H9 (cell line): ENCODE data around the gene KRTAP9-1. TPM values are rescaled to one million over a fixed set of nuclear protein-coding genes. Genes with fewer than 3 reads are reported as not detected.

ENCODE experiments used
- DNase-seq: peaks from one replicate; pipeline ENCODE4 v3.0.0-alpha.2; 2017
- H2AFZ ChIP-seq: one replicate; pipeline ENCODE4 v1.6.1; 2013; ENCODE audit warnings: mild to moderate bottlenecking, low read length, control low read depth, moderate library complexity
- H2AK5ac ChIP-seq: 2 replicates; pipeline ENCODE4 v1.6.1; 2013; ENCODE audit warnings: low read length, control low read depth, mixed read lengths; ENCODE audit not compliant: insufficient read length
- H2BK120ac ChIP-seq: one replicate; pipeline ENCODE4 v1.6.1; 2013; ENCODE audit warnings: low read depth, mild to moderate bottlenecking, low read length, control low read depth, inconsistent platforms; ENCODE audit not compliant: poor library complexity, severe bottlenecking
- H2BK12ac ChIP-seq: 2 replicates; pipeline ENCODE4 v1.6.1; 2013; ENCODE audit warnings: low read length, control low read depth, mixed read lengths, low read depth; ENCODE audit not compliant: insufficient read length
- H2BK15ac ChIP-seq: 2 replicates; pipeline ENCODE4 v1.6.1; 2013; ENCODE audit warnings: low read depth, low read length, control low read depth
- H2BK20ac ChIP-seq: one replicate; pipeline ENCODE4 v1.6.1; 2013; ENCODE audit warnings: low read depth, mild to moderate bottlenecking, low read length, control low read depth, inconsistent platforms; ENCODE audit not compliant: poor library complexity, severe bottlenecking
- H2BK5ac ChIP-seq: 2 replicates; pipeline ENCODE4 v1.6.1; 2013; ENCODE audit warnings: low read length, control low read depth, mixed read lengths; ENCODE audit not compliant: insufficient read length
- H3K14ac ChIP-seq: 2 replicates; pipeline ENCODE4 v1.6.1; 2013; ENCODE audit warnings: low read length, control low read depth; ENCODE audit not compliant: insufficient read depth
- H3K18ac ChIP-seq: 2 replicates; pipeline ENCODE4 v1.6.1; 2013; ENCODE audit warnings: low read depth, mild to moderate bottlenecking, mixed read lengths, low read length, control low read depth; ENCODE audit not compliant: insufficient read length
- H3K23ac ChIP-seq: 2 replicates; pipeline ENCODE4 v1.6.1; 2013; ENCODE audit warnings: low read length, control low read depth, mixed read lengths, low read depth; ENCODE audit not compliant: insufficient read length
- H3K23me2 ChIP-seq: 2 replicates; pipeline ENCODE4 v1.6.1; 2013; ENCODE audit warnings: low read depth, mild to moderate bottlenecking, mixed read lengths, low read length, control low read depth; ENCODE audit not compliant: insufficient read length, poor library complexity, severe bottlenecking
- H3K27ac ChIP-seq: 2 replicates; pipeline ENCODE4 v1.5.1; 2013; ENCODE audit warnings: low read length, control low read depth, mixed read lengths, low read depth; ENCODE audit not compliant: insufficient read length
- H3K27me3 ChIP-seq: 2 replicates; pipeline ENCODE4 v1.6.1; 2013; ENCODE audit warnings: low read length, control low read depth, inconsistent platforms; ENCODE audit not compliant: insufficient read depth
- H3K4ac ChIP-seq: 2 replicates; pipeline ENCODE4 v1.6.1; 2013; ENCODE audit warnings: low read depth, mild to moderate bottlenecking, control low read depth, inconsistent platforms, low read length, moderate library complexity
- H3K4me1 ChIP-seq: 2 replicates; pipeline ENCODE4 v1.6.1; 2013; ENCODE audit warnings: low read length, control low read depth, inconsistent platforms; ENCODE audit not compliant: insufficient read depth
- H3K4me2 ChIP-seq: 2 replicates; pipeline ENCODE4 v1.6.1; 2013; ENCODE audit warnings: low read length, control low read depth, mixed read lengths; ENCODE audit not compliant: insufficient read length, insufficient read depth
- H3K56ac ChIP-seq: 2 replicates; pipeline ENCODE4 v1.6.1; 2013; ENCODE audit warnings: low read depth, mild to moderate bottlenecking, mixed read lengths, low read length, control low read depth; ENCODE audit not compliant: insufficient read length
- H3K79me1 ChIP-seq: 2 replicates; pipeline ENCODE4 v1.6.1; 2013; ENCODE audit warnings: low read depth, mild to moderate bottlenecking, moderate library complexity, low read length, control low read depth, inconsistent platforms; ENCODE audit not compliant: insufficient read depth, poor library complexity, severe bottlenecking
- H3K79me2 ChIP-seq: 2 replicates; pipeline ENCODE4 v1.6.1; 2013; ENCODE audit warnings: low read length, control low read depth, inconsistent platforms; ENCODE audit not compliant: insufficient read depth
- H3K9ac ChIP-seq: 2 replicates; pipeline ENCODE4 v1.6.1; 2013; ENCODE audit warnings: low read length, control low read depth, mixed read lengths; ENCODE audit not compliant: insufficient read length; ENCODE audit errors: extremely low read depth
- H3K9me3 ChIP-seq: one replicate; pipeline ENCODE4 v1.6.1; 2013; ENCODE audit warnings: low read depth, low read length, inconsistent platforms; ENCODE audit not compliant: control insufficient read depth
- H3T11ph ChIP-seq: one replicate; pipeline ENCODE4 v1.6.1; 2013; ENCODE audit warnings: mild to moderate bottlenecking, low read length, control low read depth, inconsistent platforms
- H4K20me1 ChIP-seq: one replicate; pipeline ENCODE4 v1.6.1; 2013; ENCODE audit not compliant: control insufficient read depth, insufficient read length, insufficient read depth
- H4K5ac ChIP-seq: 2 replicates; pipeline ENCODE4 v1.6.1; 2013; ENCODE audit warnings: low read depth, mild to moderate bottlenecking, mixed read lengths, low read length, control low read depth; ENCODE audit not compliant: insufficient read length
- H4K8ac ChIP-seq: replicated peaks from 2 replicates; pipeline ENCODE4 v1.6.1; 2013; ENCODE audit warnings: low read length, control low read depth, mixed read lengths, low read depth; ENCODE audit not compliant: insufficient read length
- H4K91ac ChIP-seq: 2 replicates; pipeline ENCODE4 v1.6.1; 2013; ENCODE audit warnings: low read depth, mild to moderate bottlenecking, moderate library complexity, mixed read lengths, low read length, control low read depth; ENCODE audit not compliant: insufficient read length
- H3K27ac Mint-ChIP-seq, 3 experiments: 2 replicates in 2 of 3; 3 replicates in 1 of 3; pipeline ENCODE4 v1.8.0; 2020 to 2021; ENCODE audit warnings: mixed read lengths in 3 of 3, mild to moderate bottlenecking in 1 of 3, moderate library complexity in 1 of 3
- H3K27me3 Mint-ChIP-seq: 2 replicates; pipeline ENCODE4 v1.8.0; 2021; ENCODE audit warnings: low read depth, mild to moderate bottlenecking, moderate library complexity, mixed read lengths
- H3K36me3 Mint-ChIP-seq, 3 experiments: 2 replicates in 2 of 3; 3 replicates in 1 of 3; pipeline ENCODE4 v1.8.0; 2020 to 2021; ENCODE audit warnings: low read depth in 3 of 3, mixed read lengths in 3 of 3; ENCODE audit not compliant: insufficient read depth in 1 of 3
- H3K4me1 Mint-ChIP-seq, 2 experiments: 2 replicates each; pipeline ENCODE4 v1.8.0; 2020; ENCODE audit warnings: mixed read lengths in 2 of 2
- H3K4me3 Mint-ChIP-seq, 2 experiments: 2 replicates in 1 of 2; 3 replicates in 1 of 2; pipeline ENCODE4 v1.8.0; 2020 to 2021; ENCODE audit warnings: mild to moderate bottlenecking in 2 of 2, mixed read lengths in 2 of 2, moderate library complexity in 1 of 2
- H3K9me3 Mint-ChIP-seq, 2 experiments: 2 replicates in 1 of 2; 3 replicates in 1 of 2; pipeline ENCODE4 v1.8.0; 2020; ENCODE audit warnings: mild to moderate bottlenecking in 2 of 2, mixed read lengths in 2 of 2, moderate library complexity in 1 of 2
- WGBS: extraction: QIAGEN DNeasy Blood & Tissue Kit; methylation state at CpG from one replicate; pipeline ENCODE4 v1.1.7; 2013; ENCODE audit warnings: missing lambda C conversion rate, low lambda C conversion rate, mixed read lengths; ENCODE audit not compliant: insufficient read length; ENCODE audit errors: extremely low coverage; 5-methylcytosine and 5-hydroxymethylcytosine counted together
- total RNA-seq: library from RNA; stranded (reverse); gene quantifications from 2 replicates; pipeline ENCODE4 v1.2.1, GENCODE V29; 2021
- TF ChIP-seq, protein P1 (sequence below): fragments of 200-600 bp; sonication (generic); conservative IDR thresholded peaks from 3 replicates; pipeline ENCODE4 v1.8.0; 2021; ENCODE audit warnings: antibody characterized with exemption, mild to moderate bottlenecking

The KRTAP9-1 gene
- total RNA-seq, 1 experiment from 2014 or later, result not detected

DNA sequence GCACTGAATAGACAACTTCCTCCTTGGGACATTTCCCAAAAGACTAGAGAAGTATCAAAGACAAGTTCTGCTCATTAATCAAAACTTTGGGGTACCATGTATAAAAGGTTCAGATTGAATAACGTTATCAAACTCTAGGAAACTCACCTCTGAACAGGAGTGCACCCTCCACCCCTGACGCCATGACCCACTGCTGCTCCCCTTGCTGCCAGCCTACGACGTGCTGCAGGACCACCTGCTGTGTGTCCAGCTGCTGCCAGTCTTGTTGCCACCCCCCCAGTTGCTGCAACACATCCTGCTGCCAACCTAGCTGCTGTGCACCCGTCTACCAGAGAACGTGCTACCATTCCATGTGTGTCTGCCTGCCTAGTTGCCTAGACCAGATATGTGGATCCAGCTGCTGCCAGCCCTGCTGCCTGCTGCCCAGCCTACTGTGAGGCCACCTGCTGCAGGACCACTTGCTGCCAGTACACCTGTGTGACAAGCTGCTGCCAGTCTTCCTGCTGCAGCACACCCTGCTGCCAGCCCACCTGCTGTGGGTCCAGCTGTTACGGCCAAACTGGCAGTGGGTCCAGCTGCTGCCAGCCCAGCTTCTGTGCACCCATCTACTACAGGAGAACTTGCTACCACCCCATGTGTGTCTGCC lies 23.0 kb downstream of the KRTAP9-1 start:
- Histone ChIP-seq H3K23me2 (no peaks in the 10 kb centered on the region), H3K27me3 (no peaks in the 10 kb centered on the region), H3K79me2 (no peaks in the 10 kb centered on the region), H3K9me3 (no peaks in the 10 kb centered on the region), H2BK15ac (no peak overlapping the region), H4K20me1 (no peaks in the 10 kb centered on the region), H3K9ac (no peak overlapping the region), H3T11ph (no peak overlapping the region), H3K18ac (no peak overlapping the region), H3K14ac (no peak overlapping the region), H4K91ac (no peak overlapping the region), H3K79me1 (no peaks in the 10 kb centered on the region), H3K23ac (no peak overlapping the region), H3K27ac (no peak overlapping the region), H4K8ac (no peak overlapping the region), H3K4me1 (no peaks in the 10 kb centered on the region), H2AFZ (no peak overlapping the region), H2BK12ac (no peak overlapping the region), H4K5ac (no peak overlapping the region), H3K56ac (no peak overlapping the region), H3K4ac (no peak overlapping the region), H2AK5ac (no peak overlapping the region), H3K4me2 (no peak overlapping the region), H2BK5ac (no peak overlapping the region), H2BK120ac (no peak overlapping the region), H2BK20ac (no peak overlapping the region)
- H3K9me3 Mint-ChIP-seq, result peaks cover 7% of the 10 kb centered on the region in 2 experiments
- H3K27ac Mint-ChIP-seq, result no peak overlapping the region; a peak in 1 of 7 replicates
- no peak for DNase-seq
- TF ChIP-seq, protein P1, sequence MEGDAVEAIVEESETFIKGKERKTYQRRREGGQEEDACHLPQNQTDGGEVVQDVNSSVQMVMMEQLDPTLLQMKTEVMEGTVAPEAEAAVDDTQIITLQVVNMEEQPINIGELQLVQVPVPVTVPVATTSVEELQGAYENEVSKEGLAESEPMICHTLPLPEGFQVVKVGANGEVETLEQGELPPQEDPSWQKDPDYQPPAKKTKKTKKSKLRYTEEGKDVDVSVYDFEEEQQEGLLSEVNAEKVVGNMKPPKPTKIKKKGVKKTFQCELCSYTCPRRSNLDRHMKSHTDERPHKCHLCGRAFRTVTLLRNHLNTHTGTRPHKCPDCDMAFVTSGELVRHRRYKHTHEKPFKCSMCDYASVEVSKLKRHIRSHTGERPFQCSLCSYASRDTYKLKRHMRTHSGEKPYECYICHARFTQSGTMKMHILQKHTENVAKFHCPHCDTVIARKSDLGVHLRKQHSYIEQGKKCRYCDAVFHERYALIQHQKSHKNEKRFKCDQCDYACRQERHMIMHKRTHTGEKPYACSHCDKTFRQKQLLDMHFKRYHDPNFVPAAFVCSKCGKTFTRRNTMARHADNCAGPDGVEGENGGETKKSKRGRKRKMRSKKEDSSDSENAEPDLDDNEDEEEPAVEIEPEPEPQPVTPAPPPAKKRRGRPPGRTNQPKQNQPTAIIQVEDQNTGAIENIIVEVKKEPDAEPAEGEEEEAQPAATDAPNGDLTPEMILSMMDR, result no peak
- no CpG with 5 or more reads among the region's 7 CpGs for WGBS
- peaks cover 0 to 2% of the 10 kb centered on the region in 2 experiments; a peak in 1 of 4 replicates for H3K4me1 Mint-ChIP-seq
- no peak overlapping the region; a peak in 1 of 5 replicates for H3K4me3 Mint-ChIP-seq
- H3K36me3 Mint-ChIP-seq, result peaks cover 0 to 7% (median 0%) of the 10 kb centered on the region in 3 experiments; a peak in 4 of 7 replicates
- H3K27me3 Mint-ChIP-seq, result peaks cover 2% of the 10 kb centered on the region; the same call in 1 of the 2 replicates
